Sigmoid colon (tissue), 4 donors: Measurements from ENCODE around the gene ART4.

Experiments
- EP300 ChIP-seq, 4 donors: sonication (generic); formaldehyde crosslinking; IDR thresholded peaks; one replicate each; pipeline ENCODE4 v1.6.1; 2017; ENCODE audit warnings: antibody characterized with exemption in 4 of 4
- POLR2A ChIP-seq, 2 donors: fragments of 450-650 bp; IDR thresholded peaks; one replicate each; pipeline ENCODE4 v1.6.1; 2016; ENCODE audit warnings: antibody characterized with exemption in 2 of 2, mild to moderate bottlenecking in 2 of 2, moderate library complexity in 2 of 2
- POLR2AphosphoS5 ChIP-seq, 4 donors: sonication (generic); formaldehyde crosslinking; IDR thresholded peaks; one replicate each; pipeline ENCODE4 v1.6.1; 2017; ENCODE audit warnings: antibody characterized with exemption in 4 of 4
- TF ChIP-seq, protein P1 (sequence below), 4 experiments: fragments of 450-650 bp in 3 of 4; fragments of 200-600 bp in 1 of 4; IDR thresholded peaks; one replicate each; pipeline ENCODE4 v1.5.1; 2016 to 2019; ENCODE audit warnings: antibody characterized with exemption in 4 of 4, mild to moderate bottlenecking in 3 of 4, moderate library complexity in 2 of 4

DNA sequence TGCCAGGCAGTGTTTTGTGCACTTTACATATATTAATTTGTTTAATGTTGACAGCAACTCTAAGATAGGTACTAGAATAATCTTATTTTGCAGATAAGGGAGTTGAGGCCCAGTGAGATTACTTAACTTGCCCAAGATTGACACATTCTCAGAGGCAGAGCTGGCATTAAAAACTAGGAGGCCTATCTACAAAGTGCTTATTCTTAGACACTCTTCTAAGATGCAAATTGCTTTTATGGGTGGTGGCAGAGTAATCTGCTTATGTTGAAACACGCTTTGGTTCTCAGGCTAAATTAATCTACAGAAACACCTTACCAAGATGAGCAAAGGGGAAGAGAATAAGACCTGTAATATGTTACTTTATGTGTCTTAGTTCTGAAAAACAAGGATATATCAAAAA is 35.2 kb upstream of the ART4 start:
- no peak for TF ChIP-seq POLR2AphosphoS5 (IDR thresholded peaks at IDR 0.05)
- TF ChIP-seq POLR2A (IDR thresholded peaks at IDR 0.05), result no peak
- TF ChIP-seq, protein P1, sequence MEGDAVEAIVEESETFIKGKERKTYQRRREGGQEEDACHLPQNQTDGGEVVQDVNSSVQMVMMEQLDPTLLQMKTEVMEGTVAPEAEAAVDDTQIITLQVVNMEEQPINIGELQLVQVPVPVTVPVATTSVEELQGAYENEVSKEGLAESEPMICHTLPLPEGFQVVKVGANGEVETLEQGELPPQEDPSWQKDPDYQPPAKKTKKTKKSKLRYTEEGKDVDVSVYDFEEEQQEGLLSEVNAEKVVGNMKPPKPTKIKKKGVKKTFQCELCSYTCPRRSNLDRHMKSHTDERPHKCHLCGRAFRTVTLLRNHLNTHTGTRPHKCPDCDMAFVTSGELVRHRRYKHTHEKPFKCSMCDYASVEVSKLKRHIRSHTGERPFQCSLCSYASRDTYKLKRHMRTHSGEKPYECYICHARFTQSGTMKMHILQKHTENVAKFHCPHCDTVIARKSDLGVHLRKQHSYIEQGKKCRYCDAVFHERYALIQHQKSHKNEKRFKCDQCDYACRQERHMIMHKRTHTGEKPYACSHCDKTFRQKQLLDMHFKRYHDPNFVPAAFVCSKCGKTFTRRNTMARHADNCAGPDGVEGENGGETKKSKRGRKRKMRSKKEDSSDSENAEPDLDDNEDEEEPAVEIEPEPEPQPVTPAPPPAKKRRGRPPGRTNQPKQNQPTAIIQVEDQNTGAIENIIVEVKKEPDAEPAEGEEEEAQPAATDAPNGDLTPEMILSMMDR (IDR thresholded peaks at IDR 0.05), result no peak
- TF ChIP-seq EP300 (IDR thresholded peaks at IDR 0.05), result no peak
